OCI-LY1 (cell line): Measurements from ENCODE around the gene SLC9A9.

ENCODE experiments used
- CTCF ChIP-seq: fragments of 200-600 bp; sonication (generic), shearing (Covaris generic); IDR thresholded peaks from 2 replicates; pipeline ENCODE4 v1.5.1; 2017; ENCODE audit warnings: mild to moderate bottlenecking, antibody characterized with exemption, low read length, moderate library complexity, mixed read lengths
- EZH2 ChIP-seq: fragments of 200-600 bp; sonication (generic), shearing (Covaris generic); IDR thresholded peaks from 2 replicates; pipeline ENCODE4 v1.8.0; 2017; ENCODE audit warnings: borderline replicate concordance, mixed run types, mild to moderate bottlenecking, antibody characterized with exemption, low read length, moderate library complexity, mixed read lengths

DNA sequence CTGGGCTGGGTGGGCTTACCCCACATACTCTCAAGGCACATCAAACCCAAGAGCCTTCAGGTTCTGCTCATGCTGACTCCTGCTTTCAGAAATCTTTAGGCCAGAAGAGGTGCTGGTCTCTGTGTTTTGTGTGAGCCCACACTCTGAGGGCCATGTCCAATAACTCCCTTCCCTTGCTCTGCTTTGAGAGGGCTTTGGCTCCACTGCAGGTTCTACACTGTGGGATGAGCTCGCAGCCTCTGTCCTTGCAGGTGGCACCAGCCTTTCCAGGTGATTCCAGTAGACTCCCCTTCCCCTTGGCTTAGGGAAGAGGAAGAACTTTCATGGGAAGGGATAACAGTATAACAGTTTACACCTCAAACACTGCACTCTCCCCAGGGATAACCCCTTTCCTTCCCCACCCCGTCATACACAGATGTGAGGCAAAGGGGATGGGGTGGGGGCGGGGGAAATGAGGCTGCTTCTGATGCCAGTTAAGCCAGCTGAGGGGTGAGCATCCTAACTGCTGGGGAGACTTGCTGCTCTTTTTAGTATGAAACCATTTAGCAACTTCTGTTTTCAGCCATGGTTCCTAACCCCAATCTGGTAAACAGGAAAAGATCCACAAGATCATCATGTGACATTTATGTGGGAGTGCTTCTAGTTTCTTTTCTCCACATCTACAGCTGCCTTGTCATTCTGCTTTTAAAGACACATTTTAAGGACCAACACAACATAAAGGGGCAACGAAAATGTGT, 262.4 kb downstream of the SLC9A9 start:
- TF ChIP-seq CTCF, result no peak
- no peak for TF ChIP-seq EZH2
